PC-9 (cell line): ENCODE data around the gene PTPRS.

Source experiments
- EZH2 ChIP-seq: fragments of 200-600 bp; sonication (generic); IDR thresholded peaks from 2 replicates; pipeline ENCODE4 v1.8.0; 2017; ENCODE audit warnings: antibody characterized with exemption, low read depth
- TF ChIP-seq, protein P1 (sequence below): fragments of 200-600 bp; sonication (generic); conservative IDR thresholded peaks from 2 replicates; pipeline ENCODE4 v1.6.1; 2017; ENCODE audit warnings: mixed run types, antibody characterized with exemption, mild to moderate bottlenecking, moderate library complexity

DNA sequence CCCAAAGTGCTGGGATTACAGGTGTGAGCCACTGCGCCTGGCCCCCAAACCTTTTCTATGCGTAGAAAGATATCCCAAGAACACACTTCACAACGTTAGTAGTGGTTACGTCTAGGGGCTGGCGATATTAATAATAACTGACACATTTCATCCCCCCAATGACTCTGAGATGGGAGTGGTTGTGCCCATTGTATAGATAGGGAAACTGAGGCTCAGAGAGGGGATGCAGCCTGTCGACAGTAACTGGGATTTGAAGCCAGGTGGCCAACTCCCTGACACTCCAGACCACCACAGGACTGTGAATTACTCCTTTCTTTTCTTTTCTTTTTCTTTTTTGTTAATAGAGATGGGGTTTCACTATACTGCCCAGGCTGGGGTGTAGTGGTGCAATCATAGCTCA lies 25.3 kb upstream of the PTPRS start:
- TF ChIP-seq, protein P1, sequence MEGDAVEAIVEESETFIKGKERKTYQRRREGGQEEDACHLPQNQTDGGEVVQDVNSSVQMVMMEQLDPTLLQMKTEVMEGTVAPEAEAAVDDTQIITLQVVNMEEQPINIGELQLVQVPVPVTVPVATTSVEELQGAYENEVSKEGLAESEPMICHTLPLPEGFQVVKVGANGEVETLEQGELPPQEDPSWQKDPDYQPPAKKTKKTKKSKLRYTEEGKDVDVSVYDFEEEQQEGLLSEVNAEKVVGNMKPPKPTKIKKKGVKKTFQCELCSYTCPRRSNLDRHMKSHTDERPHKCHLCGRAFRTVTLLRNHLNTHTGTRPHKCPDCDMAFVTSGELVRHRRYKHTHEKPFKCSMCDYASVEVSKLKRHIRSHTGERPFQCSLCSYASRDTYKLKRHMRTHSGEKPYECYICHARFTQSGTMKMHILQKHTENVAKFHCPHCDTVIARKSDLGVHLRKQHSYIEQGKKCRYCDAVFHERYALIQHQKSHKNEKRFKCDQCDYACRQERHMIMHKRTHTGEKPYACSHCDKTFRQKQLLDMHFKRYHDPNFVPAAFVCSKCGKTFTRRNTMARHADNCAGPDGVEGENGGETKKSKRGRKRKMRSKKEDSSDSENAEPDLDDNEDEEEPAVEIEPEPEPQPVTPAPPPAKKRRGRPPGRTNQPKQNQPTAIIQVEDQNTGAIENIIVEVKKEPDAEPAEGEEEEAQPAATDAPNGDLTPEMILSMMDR, result no peak
- TF ChIP-seq EZH2, result no peak
